GM18499 (cell line): Measurements from ENCODE around the gene FAM216A.
"Not testable (repeated sequence)": the region's sequence is repeated elsewhere in the genome, so short reads cannot be mapped to it uniquely, and the experiment has no call there.

Source experiments
- ATAC-seq: cut with Tn5 transposase; IDR thresholded peaks from one replicate; pipeline ENCODE4 v1.9.1; 2021; ENCODE audit warnings: moderate number of reproducible peaks; ENCODE audit not compliant: insufficient read depth, unreplicated experiment

Gene FAM216A, protein sequence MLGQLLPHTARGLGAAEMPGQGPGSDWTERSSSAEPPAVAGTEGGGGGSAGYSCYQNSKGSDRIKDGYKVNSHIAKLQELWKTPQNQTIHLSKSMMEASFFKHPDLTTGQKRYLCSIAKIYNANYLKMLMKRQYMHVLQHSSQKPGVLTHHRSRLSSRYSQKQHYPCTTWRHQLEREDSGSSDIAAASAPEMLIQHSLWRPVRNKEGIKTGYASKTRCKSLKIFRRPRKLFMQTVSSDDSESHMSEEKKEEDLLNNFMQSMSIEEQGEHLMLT

DNA sequence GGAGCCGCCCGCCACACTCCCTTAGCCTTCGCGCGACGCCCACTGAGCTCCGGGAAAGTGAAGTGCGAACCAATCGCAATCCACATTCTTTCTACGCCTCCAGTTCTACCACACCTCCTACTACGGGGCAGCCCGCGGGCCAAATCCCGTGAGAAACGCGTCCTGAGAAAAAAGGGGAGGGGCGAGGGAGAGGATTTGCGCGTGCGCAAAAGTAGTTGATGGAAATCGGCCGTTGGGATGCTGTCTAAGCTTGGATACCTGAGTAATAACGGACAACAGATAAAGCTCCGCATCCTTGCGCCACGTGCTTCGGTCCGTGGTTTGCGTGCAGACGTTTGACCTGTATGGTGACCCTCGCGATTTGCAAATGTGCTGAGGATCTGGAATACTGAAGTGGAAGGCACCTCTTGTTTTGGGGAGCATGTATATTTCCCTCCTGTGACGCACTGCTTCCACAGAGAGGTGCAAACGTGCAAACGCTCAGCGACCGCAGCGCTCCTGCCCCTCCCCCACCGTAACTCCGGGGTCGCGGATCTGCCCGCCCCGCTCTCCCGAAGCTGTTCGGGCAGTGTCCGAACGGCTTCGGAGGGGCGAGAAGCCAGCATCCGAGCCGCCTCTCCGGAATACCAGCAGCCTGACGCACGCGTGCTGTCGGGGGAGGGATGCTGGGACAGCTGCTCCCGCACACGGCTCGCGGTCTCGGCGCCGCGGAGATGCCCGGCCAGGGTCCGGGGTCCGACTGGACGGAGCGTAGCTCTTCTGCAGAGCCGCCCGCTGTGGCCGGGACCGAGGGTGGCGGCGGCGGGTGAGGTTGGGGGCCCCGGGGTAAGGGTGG, at the start of gene FAM216A, which contains the start of gene GPN3:
Gene FAM216A, plus strand, starts transcription at position 632 of the 835 bp plus-strand sequence. Its CDS starts 31 bp downstream, at position 663.
Gene GPN3, minus strand, starts transcription at position 44 of the 835 bp plus-strand sequence. CDS start 54 bp downstream, outside the sequence.
- peak; percentile 55 for ATAC-seq

DNA sequence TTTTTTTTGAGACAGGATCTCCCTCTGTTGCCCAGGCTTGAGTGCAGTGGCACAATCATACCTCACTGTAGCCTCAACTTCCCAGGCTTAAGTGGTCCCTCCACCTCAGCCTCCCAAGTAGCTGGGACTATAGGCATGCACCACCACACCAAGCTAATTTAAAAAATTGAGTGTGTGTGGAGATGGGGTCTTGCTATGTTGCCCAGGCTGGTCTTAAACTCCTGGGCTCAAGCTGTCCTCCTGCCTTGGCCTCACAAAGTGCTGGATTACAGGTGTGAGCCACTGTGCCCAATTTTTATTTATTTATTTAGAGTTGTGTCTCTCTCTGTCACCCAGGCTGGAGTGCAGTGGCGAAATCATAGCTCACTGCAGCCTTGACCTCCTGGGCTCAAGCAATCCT, 48.0 kb upstream of the FAM216A start:
- not testable (repeated sequence) for ATAC-seq

DNA sequence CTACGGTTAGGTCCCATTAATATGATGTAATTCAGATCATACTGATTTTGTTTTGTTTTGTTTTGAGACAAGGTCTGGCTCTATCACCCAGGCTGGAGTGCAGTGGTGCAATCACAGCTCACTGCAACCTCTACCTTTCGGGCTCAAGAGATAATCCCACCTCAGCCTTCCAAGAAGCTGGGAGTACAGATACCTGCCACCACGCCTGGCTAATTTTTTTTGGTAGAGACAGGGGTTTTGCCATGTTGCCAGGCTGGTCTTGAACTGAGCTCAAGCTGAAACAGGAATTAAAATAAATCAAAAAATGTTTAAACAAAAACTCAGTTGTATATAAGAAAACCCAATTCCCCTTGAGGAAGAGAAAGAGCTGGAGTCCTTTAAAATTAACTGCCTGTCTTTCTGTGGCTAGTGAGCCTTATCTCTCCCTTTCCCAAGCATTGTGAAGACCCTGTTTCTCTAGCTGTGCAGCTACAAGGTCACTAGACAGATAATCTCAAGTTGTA, 47.4 kb upstream of the FAM216A start:
- no peak for ATAC-seq

GRCh38 chr12:110421701-110422100, 46.9 kb upstream of the FAM216A start:
- ATAC-seq: no peak

DNA sequence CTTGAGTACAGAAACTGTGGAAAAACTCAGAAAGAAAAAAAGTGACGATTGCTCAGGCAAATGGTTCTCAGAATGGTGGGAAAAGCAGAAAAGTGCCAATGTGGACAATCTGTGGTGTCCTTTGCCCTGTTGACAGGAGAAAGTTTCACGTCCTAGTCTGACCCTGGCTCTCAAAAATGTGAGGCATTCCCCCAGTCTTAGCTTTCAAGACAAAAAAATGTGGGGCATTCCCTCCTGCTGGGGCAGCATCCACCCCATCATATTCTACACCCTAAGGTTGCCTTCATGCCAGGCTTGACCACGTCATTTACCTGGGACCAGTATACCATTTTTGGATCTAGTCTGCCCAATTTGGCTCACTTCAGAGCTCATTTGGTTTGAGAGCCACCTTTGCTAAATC, 44.4 kb upstream of the FAM216A start:
- ATAC-seq: no peak

DNA sequence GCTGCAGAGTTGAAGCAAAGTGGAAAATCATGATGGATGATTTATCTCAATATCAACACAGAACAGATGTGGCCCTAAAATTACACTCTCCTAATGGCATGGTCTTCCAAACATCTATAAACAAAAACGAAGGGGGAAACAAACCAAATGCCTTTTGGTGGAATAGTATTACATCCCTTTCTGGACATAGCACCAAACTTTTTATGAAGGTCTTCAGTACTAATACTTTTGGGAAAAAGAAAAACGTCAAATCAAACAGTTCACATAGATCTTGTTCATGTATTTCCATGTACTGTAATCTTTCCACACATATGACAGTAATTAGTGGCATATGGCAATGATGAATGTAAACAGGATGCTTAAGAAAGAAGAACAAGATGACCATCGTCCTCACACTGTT, 42.2 kb upstream of the FAM216A start:
- no peak for ATAC-seq

- ATAC-seq: not testable (repeated sequence)
Measured at GRCh38 chr12:110429676-110430075, 39.0 kb upstream of the FAM216A start.

- ATAC-seq: no peak
Measured at GRCh38 chr12:110431957-110432587, 36.6 kb upstream of the FAM216A start.

GRCh38 chr12:110436231-110436630, 32.4 kb upstream of the FAM216A start:
- ATAC-seq: no peak

GRCh38 chr12:110444455-110444854, 24.2 kb upstream of the FAM216A start:
- ATAC-seq: no peak

GRCh38 chr12:110449799-110450497, 18.7 kb upstream of the FAM216A start, which contains the start of gene ARPC3:
ARPC3 (minus strand) TSS chr12:110450337; CDS start chr12:110450260, 77 bp downstream.
- peak; percentile 81 for ATAC-seq

- no peak for ATAC-seq
Measured at GRCh38 chr12:110451263-110451662, 17.4 kb upstream of the FAM216A start.

DNA sequence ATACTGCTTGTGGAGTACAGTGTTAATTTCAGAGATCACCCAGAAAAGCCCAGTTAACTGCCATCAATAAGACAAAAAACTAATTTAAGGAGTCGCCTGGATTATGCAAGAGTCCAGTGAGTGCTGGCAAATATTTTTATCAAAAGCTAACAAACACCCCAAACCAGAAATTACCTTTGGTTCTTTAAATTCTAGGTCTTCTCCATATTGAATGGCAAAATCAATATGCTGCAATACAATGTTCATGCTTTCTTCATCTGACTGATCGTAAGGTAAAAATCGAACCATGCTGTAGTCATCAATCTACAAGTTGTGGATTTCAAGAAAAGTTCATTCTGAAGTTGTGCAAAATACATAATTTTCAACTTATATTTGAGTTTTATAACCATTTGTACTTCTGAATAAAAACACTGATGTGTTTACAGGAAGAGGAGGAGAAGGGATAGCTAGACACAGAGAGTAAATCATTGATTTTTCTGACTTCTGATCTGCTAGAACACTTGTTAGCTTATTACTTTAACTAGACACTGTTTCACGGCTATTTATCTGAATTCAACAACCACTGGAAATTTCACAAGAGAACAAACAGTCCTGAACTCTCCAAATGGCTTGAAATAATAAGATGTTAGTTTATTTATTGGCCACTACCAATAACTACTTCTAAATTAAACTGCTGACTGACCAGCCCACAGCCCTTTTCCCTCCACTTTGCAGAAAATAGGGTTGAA, 14.9 kb upstream of the FAM216A start:
- ATAC-seq: no peak

DNA sequence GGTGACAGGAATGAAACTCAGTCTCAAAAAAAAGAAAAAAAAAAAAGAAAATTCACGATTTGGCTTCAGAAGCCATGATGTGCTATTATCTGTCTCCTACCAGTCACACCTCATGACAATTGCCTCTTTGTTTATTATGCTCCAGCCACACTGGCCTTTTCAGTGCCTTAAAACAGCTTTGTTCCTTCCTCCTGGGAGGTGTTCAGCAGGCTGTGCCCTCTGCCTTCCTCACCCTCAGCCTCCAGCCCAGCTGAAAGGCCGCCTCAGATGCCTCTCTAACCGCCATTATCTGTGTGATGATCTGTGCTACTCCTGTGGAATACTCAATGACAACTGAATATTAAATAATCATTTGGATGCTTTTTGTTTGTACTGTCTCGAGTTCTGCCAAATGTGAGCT, 9.9 kb upstream of the FAM216A start:
- no peak for ATAC-seq

- ATAC-seq: not testable (repeated sequence)
Measured at GRCh38 chr12:110461189-110461588, 7.5 kb upstream of the FAM216A start.

- ATAC-seq: no peak
Measured at GRCh38 chr12:110465024-110465423, 3.6 kb upstream of the FAM216A start.

DNA sequence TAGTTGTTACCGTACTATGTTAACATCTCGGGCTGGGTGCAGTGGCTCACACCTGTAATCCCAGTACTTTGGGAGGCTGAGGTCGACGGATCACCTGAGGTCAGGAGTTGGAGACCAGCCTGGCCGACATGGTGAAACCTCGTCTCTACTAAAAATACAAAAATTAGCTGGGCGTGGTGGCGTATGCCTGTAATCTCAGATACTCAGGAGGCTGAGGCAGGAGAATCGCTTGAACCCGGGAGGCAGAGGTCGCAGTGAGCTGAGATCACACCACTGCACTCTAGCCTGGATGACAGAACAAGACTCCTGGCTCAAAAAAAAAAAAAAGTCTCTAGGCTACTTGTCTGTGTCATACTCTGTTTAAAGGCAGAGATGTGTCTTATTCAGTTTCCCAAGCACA, 2.9 kb upstream of the FAM216A start:
- not testable (repeated sequence) for ATAC-seq

DNA sequence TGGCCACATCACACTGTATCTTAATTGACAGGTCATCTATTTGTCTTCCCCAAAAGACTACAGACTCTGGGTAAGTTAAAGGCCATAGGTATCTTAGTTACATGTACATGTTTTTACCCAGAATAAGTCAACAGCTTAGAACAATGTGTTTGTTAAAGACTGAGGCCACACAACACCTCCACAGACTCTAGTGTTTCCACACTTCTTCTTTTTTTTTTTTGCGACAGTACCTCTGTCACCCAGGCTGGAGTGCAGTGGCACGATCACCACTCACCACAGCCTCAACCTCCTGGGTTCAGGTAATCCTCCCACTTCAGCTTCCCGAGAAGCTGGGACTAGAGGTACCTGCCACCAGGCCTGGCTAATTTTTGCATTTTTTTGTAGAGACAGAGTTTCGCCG, 1.9 kb upstream of the FAM216A start:
- no peak for ATAC-seq

GRCh38 chr12:110467847-110468213, 815 bp upstream of the FAM216A start:
- ATAC-seq: no peak
